ENCODE measurements around the gene PRPF8. TPM values are rescaled to one million over a fixed set of nuclear protein-coding genes. Genes with fewer than 3 reads are reported as not detected.

Gene PRPF8
- total and polyA plus RNA-seq, 2 experiments from 2014 or later, result 178 to 246 TPM

GRCh38 chr17:1644493-1645206, 40.0 kb downstream of the PRPF8 start:
- H3K27ac ChIP-seq (ENCODE audit: low read depth), result no peak overlapping the region
- Mint-ChIP-seq H3K27me3 (ENCODE audit: insufficient read depth, low read depth, poor library complexity) (peaks cover 28% of the 10 kb centered on the region), H3K36me3 (ENCODE audit: low read depth) (no peaks in the 10 kb centered on the region), H3K4me1 (peaks cover 38% of the 10 kb centered on the region), H3K9me3 (peaks cover 3% of the 10 kb centered on the region; the same call in 1 of the 3 replicates), H3K4me3 (peak overlapping the region; percentile 68), H3K27ac (no peak overlapping the region)
- no peak for TF ChIP-seq STAT1 (IDR thresholded peaks at IDR 0.05; ENCODE audit: unreplicated experiment)
- no peak for TF ChIP-seq JUNB (IDR thresholded peaks at IDR 0.05; ENCODE audit: unreplicated experiment)
- no peak for TF ChIP-seq ZNF114 (CRISPR knock-in tag; IDR thresholded peaks at IDR 0.05)
- no peak for TF ChIP-seq ETS1 (IDR thresholded peaks at IDR 0.05)
- H3K36me3 ChIP-seq (ENCODE audit: insufficient read depth), result no peaks in the 10 kb centered on the region
- H3K4me3 ChIP-seq, result no peak overlapping the region
- H4K20me1 ChIP-seq (replicated peaks; ENCODE audit: insufficient read depth), result no peaks in the 10 kb centered on the region
- no peak overlapping the region for H2AFZ ChIP-seq
- H3F3A ChIP-seq (replicated peaks; ENCODE audit: low read depth), result peaks cover 18% of the 10 kb centered on the region; the same call in 1 of the 2 replicates
- peak overlapping the region; percentile 78; the same call in 1 of the 2 replicates for H3K4me2 ChIP-seq
- peaks cover 20% of the 10 kb centered on the region for H3K4me1 ChIP-seq (ENCODE audit: insufficient read depth)
- H3K9me2 ChIP-seq (ENCODE audit: insufficient read depth), result peaks cover 3% of the 10 kb centered on the region; the same call in 1 of the 2 replicates
- H3K79me2 ChIP-seq (replicated peaks; ENCODE audit: insufficient read depth), result no peaks in the 10 kb centered on the region
- DNase-seq (ENCODE audit: low spot score) (no peak), ATAC-seq (no peak)
- H3K27me3 ChIP-seq (ENCODE audit: insufficient read depth), result peaks cover 6% of the 10 kb centered on the region

- Mint-ChIP-seq H3K27me3 (ENCODE audit: insufficient read depth, low read depth, poor library complexity) (peaks cover 28% of the 10 kb centered on the region), H3K4me3 (peak overlapping the region; percentile 68), H3K27ac (0 out of 2 replicates have a peak overlapping the region, but pooled peaks have one; percentile 32), H3K4me1 (peaks cover 39% of the 10 kb centered on the region), H3K36me3 (ENCODE audit: low read depth) (no peaks in the 10 kb centered on the region), H3K9me3 (peaks cover 3% of the 10 kb centered on the region; the same call in 1 of the 3 replicates)
- Histone ChIP-seq H3K4me1 (ENCODE audit: insufficient read depth) (peaks cover 21% of the 10 kb centered on the region), H3K9me2 (ENCODE audit: insufficient read depth) (peaks cover 3% of the 10 kb centered on the region; the same call in 1 of the 2 replicates), H4K20me1 (replicated peaks; ENCODE audit: insufficient read depth) (no peaks in the 10 kb centered on the region), H3K36me3 (ENCODE audit: insufficient read depth) (no peaks in the 10 kb centered on the region), H3K4me3 (peak overlapping the region; percentile 62), H3K27me3 (ENCODE audit: insufficient read depth) (peaks cover 6% of the 10 kb centered on the region), H3K4me2 (peak overlapping the region; percentile 78), H3K79me2 (replicated peaks; ENCODE audit: insufficient read depth) (no peaks in the 10 kb centered on the region), H3F3A (replicated peaks; ENCODE audit: low read depth) (peaks cover 18% of the 10 kb centered on the region; the same call in 1 of the 2 replicates), H2AFZ (no peak overlapping the region), H3K27ac (ENCODE audit: low read depth) (no peak overlapping the region)
- no peak for DNase-seq (ENCODE audit: low spot score)
- no peak for TF ChIP-seq REST (IDR thresholded peaks at IDR 0.05; ENCODE audit: unreplicated experiment)
- TF ChIP-seq STAT1 (IDR thresholded peaks at IDR 0.05; ENCODE audit: unreplicated experiment), result no peak
- no peak for TF ChIP-seq POLR2AphosphoS5 (IDR thresholded peaks at IDR 0.05; ENCODE audit: low read depth)
- TF ChIP-seq ETS1 (IDR thresholded peaks at IDR 0.05), result no peak
- no peak for ATAC-seq
Measured at GRCh38 chr17:1643999-1644492, 40.6 kb downstream of the PRPF8 start.
